Measurements from ENCODE around the gene MCRIP2.

- TF ChIP-seq GABPA (tag; conservative IDR thresholded peaks at IDR 0.05; ENCODE audit: low read depth), result no peak
- no peak for TF ChIP-seq NRF1 (conservative IDR thresholded peaks at IDR 0.05 in 1 of 2, IDR thresholded peaks at IDR 0.05 in 1 of 2)
- TF ChIP-seq TEAD4 (IDR thresholded peaks at IDR 0.05; ENCODE audit: low read length), result no peak
- TF ChIP-seq TEAD4 (CRISPR knock-in tag; IDR thresholded peaks at IDR 0.05; ENCODE audit: borderline replicate concordance), result no peak
- TF ChIP-seq CEBPB (tag; IDR thresholded peaks at IDR 0.05), result no peak
- TF ChIP-seq DNMT1 (IDR thresholded peaks at IDR 0.05), result no peak
- TF ChIP-seq GABPB1 (CRISPR knock-in tag; IDR thresholded peaks at IDR 0.05), result no peak
- TF ChIP-seq PHF20 (IDR thresholded peaks at IDR 0.05; ENCODE audit: partially characterized antibody), result no peak
- TF ChIP-seq ZFP91 (CRISPR knock-in tag; IDR thresholded peaks at IDR 0.05), result no peak
- TF ChIP-seq MAX (CRISPR knock-in tag; IDR thresholded peaks at IDR 0.05), result no peak
- TF ChIP-seq SIN3A (IDR thresholded peaks at IDR 0.05; ENCODE audit: borderline replicate concordance in 2 of 2, control insufficient read depth in 1 of 2, low read depth in 2 of 2, low read length in 2 of 2), result peak in 1 of 2 experiments; percentile 53; a peak in 1 of 4 replicates
Measured at GRCh38 chr16:678858-679813, 37.5 kb downstream of the MCRIP2 start.
